ENCODE data around the gene RBM42. TPM values are rescaled to one million over a fixed set of nuclear protein-coding genes. Genes with fewer than 3 reads are reported as not detected.

The RBM42 gene
- total and polyA plus RNA-seq, 5 donors from 2014 or later = 52.3 to 69.0 (median 56.7) TPM

Other genes with a start within 250 kb of the RBM42 start
- not detected for gene FFAR2, start 180.8 kb upstream of the RBM42 start, total RNA-seq
- not detected for gene FFAR2, start 180.8 kb upstream of the RBM42 start, polyA plus RNA-seq
- gene KRTDAP, start 138.6 kb upstream of the RBM42 start, total RNA-seq = not detected
- not detected for gene KRTDAP, start 138.6 kb upstream of the RBM42 start, polyA plus RNA-seq
- gene DMKN, start 115.4 kb upstream of the RBM42 start, total RNA-seq = not detected
- gene DMKN, start 115.4 kb upstream of the RBM42 start, polyA plus RNA-seq = 1 to 10 TPM in 2 of 4 donors, under 1 TPM in 1, not detected in 1; 0.74 to 1.6 (median 1.0) TPM
- not detected for gene SBSN, start 100.7 kb upstream of the RBM42 start, total RNA-seq
- not detected for gene SBSN, start 100.7 kb upstream of the RBM42 start, polyA plus RNA-seq
- gene GAPDHS, start 95.6 kb upstream of the RBM42 start, total RNA-seq = not detected
- gene GAPDHS, start 95.6 kb upstream of the RBM42 start, polyA plus RNA-seq = not detected
- gene TMEM147, start 83.4 kb upstream of the RBM42 start, total RNA-seq = 37.1 TPM
- gene TMEM147, start 83.4 kb upstream of the RBM42 start, polyA plus RNA-seq = 100 to 1,000 TPM; 155 to 179 (median 160) TPM
- gene ATP4A, start 65.4 kb upstream of the RBM42 start, total RNA-seq = not detected
- gene ATP4A, start 65.4 kb upstream of the RBM42 start, polyA plus RNA-seq = not detected
- not detected for gene PMIS2, start 42.9 kb upstream of the RBM42 start, total RNA-seq
- gene PMIS2, start 42.9 kb upstream of the RBM42 start, polyA plus RNA-seq = not detected
- gene HAUS5, start 16.3 kb upstream of the RBM42 start, total RNA-seq = 25.9 TPM
- gene HAUS5, start 16.3 kb upstream of the RBM42 start, polyA plus RNA-seq = 1 to 10 TPM; 5.1 to 8.1 (median 6.6) TPM
- gene ETV2, start 12.7 kb downstream of the RBM42 start, total RNA-seq = not detected
- gene ETV2, start 12.7 kb downstream of the RBM42 start, polyA plus RNA-seq = under 1 TPM in 3 of 4 donors, not detected in 1; 0.44 to 0.67 (median 0.46) TPM
- gene COX6B1, start 19.3 kb downstream of the RBM42 start, total RNA-seq = 249 TPM
- 100 to 1,000 TPM; 854 to 919 (median 912) TPM for gene COX6B1, start 19.3 kb downstream of the RBM42 start, polyA plus RNA-seq
- not detected for gene UPK1A, start 37.5 kb downstream of the RBM42 start, total RNA-seq
- not detected for gene UPK1A, start 37.5 kb downstream of the RBM42 start, polyA plus RNA-seq
- gene ZBTB32, start 75.5 kb downstream of the RBM42 start, total RNA-seq = 42.0 TPM
- gene ZBTB32, start 75.5 kb downstream of the RBM42 start, polyA plus RNA-seq = 1 to 10 TPM; 3.1 to 5.3 (median 4.6) TPM
- 73.0 TPM for gene KMT2B, start 89.0 kb downstream of the RBM42 start, total RNA-seq
- 1 to 10 TPM in 1 of 4 donors, under 1 TPM in 3; 0.45 to 1.1 (median 0.68) TPM for gene KMT2B, start 89.0 kb downstream of the RBM42 start, polyA plus RNA-seq
- gene IGFLR1, start 113.4 kb downstream of the RBM42 start, total RNA-seq = 80.5 TPM
- 100 to 1,000 TPM; 109 to 151 (median 125) TPM for gene IGFLR1, start 113.4 kb downstream of the RBM42 start, polyA plus RNA-seq
- gene U2AF1L4, start 116.4 kb downstream of the RBM42 start, total RNA-seq = 70.8 TPM
- gene U2AF1L4, start 116.4 kb downstream of the RBM42 start, polyA plus RNA-seq = 10 to 100 TPM; 48.4 to 66.5 (median 58.5) TPM
- gene PSENEN, start 116.6 kb downstream of the RBM42 start, total RNA-seq = 21.1 TPM
- 10 to 100 TPM; 66.1 to 99.6 (median 72.9) TPM for gene PSENEN, start 116.6 kb downstream of the RBM42 start, polyA plus RNA-seq
- 11.7 TPM for gene LIN37, start 119.5 kb downstream of the RBM42 start, total RNA-seq
- gene LIN37, start 119.5 kb downstream of the RBM42 start, polyA plus RNA-seq = 10 to 100 TPM in 3 of 4 donors, 1 to 10 TPM in 1; 9.9 to 16.5 (median 11.8) TPM
- not detected for gene HSPB6, start 128.0 kb downstream of the RBM42 start, total RNA-seq
- gene HSPB6, start 128.0 kb downstream of the RBM42 start, polyA plus RNA-seq = not detected
- gene PROSER3, start 129.1 kb downstream of the RBM42 start, total RNA-seq = 39.5 TPM
- 1 to 10 TPM; 4.3 to 6.4 (median 5.0) TPM for gene PROSER3, start 129.1 kb downstream of the RBM42 start, polyA plus RNA-seq
- gene ARHGAP33, start 146.5 kb downstream of the RBM42 start, total RNA-seq = 46.7 TPM
- under 1 TPM in 1 of 4 donors, not detected in 3; 0.40 TPM for gene ARHGAP33, start 146.5 kb downstream of the RBM42 start, polyA plus RNA-seq
- not detected for gene PRODH2, start 183.8 kb downstream of the RBM42 start, total RNA-seq
- not detected for gene PRODH2, start 183.8 kb downstream of the RBM42 start, polyA plus RNA-seq
- gene NPHS1, start 223.5 kb downstream of the RBM42 start, total RNA-seq = not detected
- not detected for gene NPHS1, start 223.5 kb downstream of the RBM42 start, polyA plus RNA-seq
- gene KIRREL2, start 227.9 kb downstream of the RBM42 start, total RNA-seq = not detected
- gene KIRREL2, start 227.9 kb downstream of the RBM42 start, polyA plus RNA-seq = not detected
- gene APLP1, start 239.5 kb downstream of the RBM42 start, total RNA-seq = not detected
- gene APLP1, start 239.5 kb downstream of the RBM42 start, polyA plus RNA-seq = not detected